ENCODE data around the gene GAS2L1.
A peak's percentile ranks its signal among the peaks of the same experiment; 100 is the strongest.
"Not testable (repeated sequence)": the region's sequence is repeated elsewhere in the genome, so short reads cannot be mapped to it uniquely, and the experiment has no call there.

GAS2L1 gene

GRCh38 chr22:29344137-29344536 is 37.7 kb downstream of the GAS2L1 start:
- DNase-seq, result no peak

GRCh38 chr22:29344889-29345288 is 38.4 kb downstream of the GAS2L1 start:
- DNase-seq, result not testable (repeated sequence)

- DNase-seq, result no peak
Observed at GRCh38 chr22:29345932-29346331, 39.5 kb downstream of the GAS2L1 start.

- DNase-seq, result no peak
Observed at GRCh38 chr22:29346659-29347058, 40.2 kb downstream of the GAS2L1 start.

- no peak for DNase-seq
Observed at GRCh38 chr22:29348041-29348440, 41.6 kb downstream of the GAS2L1 start.

GRCh38 chr22:29348956-29349355 is 42.5 kb downstream of the GAS2L1 start:
- DNase-seq, result no peak

GRCh38 chr22:29351042-29351441 is 44.6 kb downstream of the GAS2L1 start:
- no peak for DNase-seq

GRCh38 chr22:29351891-29352290 is 45.4 kb downstream of the GAS2L1 start:
- no peak for DNase-seq

- no peak for DNase-seq
Observed at GRCh38 chr22:29352778-29353177, 46.3 kb downstream of the GAS2L1 start.

GRCh38 chr22:29353286-29353685 is 46.8 kb downstream of the GAS2L1 start:
- DNase-seq, result no peak

GRCh38 chr22:29353860-29354259 is 47.4 kb downstream of the GAS2L1 start:
- DNase-seq, result no peak

GRCh38 chr22:29357193-29357890 is 50.9 kb downstream of the GAS2L1 start:
- not testable (repeated sequence) for DNase-seq

- DNase-seq, result peak in 2 of 3 donors; percentile 27 to 29
Observed at GRCh38 chr22:29359469-29359868, 53.0 kb downstream of the GAS2L1 start.
